H7 (cell line): Measurements from ENCODE around the gene SLC2A4RG. TPM values are rescaled to one million over a fixed set of nuclear protein-coding genes. Genes with fewer than 3 reads are reported as not detected.
A peak's percentile ranks its signal among the peaks of the same experiment; 100 is the strongest.

Source experiments
- DNase-seq: peaks from one replicate; pipeline ENCODE4 v3.0.0; 2012
- H3K27me3 ChIP-seq: 2 replicates; pipeline ENCODE4 v1.6.0; 2011; ENCODE audit warnings: mild to moderate bottlenecking, low read length; ENCODE audit not compliant: control insufficient read depth, insufficient read depth
- H3K36me3 ChIP-seq: replicated peaks from 2 replicates; pipeline ENCODE4 v1.5.1; 2011; ENCODE audit warnings: low read length; ENCODE audit not compliant: control insufficient read depth, insufficient read depth
- H3K4me3 ChIP-seq: 2 replicates; pipeline ENCODE4 v1.5.1; 2011; ENCODE audit warnings: low read depth, mild to moderate bottlenecking, control low read depth, low read length, moderate library complexity; ENCODE audit not compliant: insufficient read depth
- total RNA-seq: library from RNA; depleted of rRNA; stranded (reverse); fragments of >200 nt; shearing (Covaris generic); gene quantifications from 2 replicates; pipeline ENCODE4 v1.2.3, GENCODE V29; 2014

Gene SLC2A4RG
- total RNA-seq, 1 experiment from 2014 or later = 62.2 TPM

DNA sequence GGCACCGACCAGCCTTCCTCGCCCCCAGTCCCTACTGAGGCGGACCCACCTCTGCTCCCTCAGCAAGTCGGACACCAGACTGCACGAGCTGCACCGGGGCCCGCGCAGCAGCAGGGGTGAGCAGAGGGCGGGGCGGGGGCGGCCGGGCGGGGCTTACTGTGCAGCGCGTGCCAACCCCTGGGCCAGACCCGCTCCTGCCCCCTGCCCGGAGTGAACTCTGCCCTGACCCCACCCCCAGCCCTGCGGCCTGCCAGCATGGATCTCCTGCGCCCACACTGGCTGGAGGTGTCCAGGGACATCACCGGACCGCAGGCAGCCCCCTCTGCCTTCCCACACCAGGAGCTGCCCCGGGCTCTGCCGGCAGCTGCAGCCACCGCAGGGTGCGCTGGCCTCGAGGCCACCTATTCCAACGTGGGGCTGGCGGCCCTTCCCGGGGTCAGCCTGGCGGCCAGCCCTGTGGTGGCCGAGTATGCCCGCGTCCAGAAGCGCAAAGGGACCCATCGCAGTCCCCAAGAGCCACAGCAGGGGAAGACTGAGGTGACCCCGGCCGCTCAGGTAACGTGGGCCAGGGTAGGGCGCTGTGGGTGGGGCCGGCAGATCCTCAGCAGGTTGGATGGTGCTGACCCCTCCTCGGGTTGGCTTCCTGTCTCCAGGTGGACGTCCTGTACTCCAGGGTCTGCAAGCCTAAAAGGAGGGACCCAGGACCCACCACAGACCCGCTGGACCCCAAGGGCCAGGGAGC lies 1.5 kb upstream of the SLC2A4RG start:
- H3K36me3 ChIP-seq = peaks cover 2% of the 10 kb centered on the region; the same call in 1 of the 2 replicates
- 0 out of 2 replicates have a peak, but pooled peaks cover 2% of the 10 kb centered on the region for H3K27me3 ChIP-seq
- peak; percentile 76 for DNase-seq
- H3K4me3 ChIP-seq = peak overlapping the region; percentile 37

DNA sequence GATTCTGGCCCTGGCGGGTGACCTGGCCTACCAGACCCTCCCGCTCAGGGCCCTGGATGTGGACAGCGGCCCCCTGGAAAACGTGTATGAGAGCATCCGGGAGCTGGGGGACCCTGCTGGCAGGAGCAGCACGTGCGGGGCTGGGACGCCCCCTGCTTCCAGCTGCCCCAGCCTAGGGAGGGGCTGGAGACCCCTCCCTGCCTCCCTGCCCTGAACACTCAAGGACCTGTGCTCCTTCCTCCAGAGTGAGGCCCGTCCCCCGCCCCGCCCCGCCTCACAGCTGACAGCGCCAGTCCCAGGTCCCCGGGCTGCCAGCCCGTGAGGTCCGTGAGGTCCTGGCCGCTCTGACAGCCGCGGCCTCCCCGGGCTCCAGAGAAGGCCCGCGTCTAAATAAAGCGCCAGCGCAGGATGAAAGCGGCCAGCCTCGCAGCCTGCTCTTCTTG lies 868 bp upstream of the SLC2A4RG start:
- Histone ChIP-seq H3K27me3 (0 out of 2 replicates have a peak, but pooled peaks cover 2% of the 10 kb centered on the region), H3K4me3 (peak overlapping the region; percentile 53), H3K36me3 (peaks cover 2% of the 10 kb centered on the region; the same call in 1 of the 2 replicates)
- DNase-seq = no peak

- peak; percentile 97 for DNase-seq
- Histone ChIP-seq H3K27me3 (0 out of 2 replicates have a peak, but pooled peaks cover 2% of the 10 kb centered on the region), H3K4me3 (peak overlapping the region; percentile 75), H3K36me3 (no peaks in the 10 kb centered on the region; the same call in 1 of the 2 replicates)
Measured at GRCh38 chr20:63740070-63740626, 572 bp downstream of the SLC2A4RG start.

- Histone ChIP-seq H3K4me3 (peak overlapping the region; percentile 75), H3K27me3 (0 out of 2 replicates have a peak, but pooled peaks cover 2% of the 10 kb centered on the region), H3K36me3 (no peaks in the 10 kb centered on the region; the same call in 1 of the 2 replicates)
- DNase-seq = peak; percentile 96
Measured at GRCh38 chr20:63740627-63741353, 1.2 kb downstream of the SLC2A4RG start.

GRCh38 chr20:63741354-63741675 lies 1.7 kb downstream of the SLC2A4RG start:
- no peak for DNase-seq
- Histone ChIP-seq H3K27me3 (0 out of 2 replicates have a peak, but pooled peaks cover 2% of the 10 kb centered on the region), H3K36me3 (no peaks in the 10 kb centered on the region; the same call in 1 of the 2 replicates), H3K4me3 (no peak overlapping the region; the same call in 1 of the 2 replicates)

DNA sequence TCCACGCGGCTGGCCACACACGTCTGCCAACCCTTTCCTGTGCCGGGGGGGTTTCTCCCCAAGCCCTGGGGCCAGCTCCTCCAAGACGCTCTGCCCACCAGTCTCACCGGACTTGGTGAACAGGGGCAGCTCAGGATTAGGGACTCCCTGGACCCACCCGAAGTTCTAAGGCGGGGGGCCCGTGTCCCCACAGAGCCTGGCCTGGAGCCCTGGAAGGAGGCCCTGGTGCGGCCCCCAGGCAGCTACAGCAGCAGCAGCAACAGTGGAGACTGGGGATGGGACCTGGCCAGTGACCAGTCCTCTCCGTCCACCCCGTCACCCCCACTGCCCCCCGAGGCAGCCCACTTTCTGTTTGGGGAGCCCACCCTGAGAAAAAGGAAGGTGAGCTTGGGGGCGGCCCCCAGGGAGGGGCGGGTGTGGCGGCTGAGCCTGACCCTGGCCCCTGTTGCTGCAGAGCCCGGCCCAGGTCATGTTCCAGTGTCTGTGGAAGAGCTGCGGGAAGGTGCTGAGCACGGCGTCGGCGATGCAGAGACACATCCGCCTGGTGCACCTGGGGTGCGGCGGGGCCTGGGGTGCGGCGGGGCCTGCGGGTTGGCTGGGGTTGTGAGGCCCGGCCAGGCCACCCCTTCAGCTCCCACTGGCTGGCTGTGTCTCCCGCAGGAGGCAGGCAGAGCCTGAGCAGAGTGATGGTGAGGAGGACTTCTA lies 2.3 kb downstream of the SLC2A4RG start:
- Histone ChIP-seq H3K4me3 (no peak overlapping the region), H3K36me3 (peaks cover 1% of the 10 kb centered on the region; the same call in 1 of the 2 replicates), H3K27me3 (0 out of 2 replicates have a peak, but pooled peaks cover 2% of the 10 kb centered on the region)
- DNase-seq = peak; percentile 66

GRCh38 chr20:63742381-63743024 lies 2.9 kb downstream of the SLC2A4RG start:
- 0 out of 2 replicates have a peak, but pooled peaks cover 2% of the 10 kb centered on the region for H3K27me3 ChIP-seq
- peak; percentile 64 for DNase-seq
- H3K4me3 ChIP-seq = no peak overlapping the region
- peaks cover 1% of the 10 kb centered on the region; the same call in 1 of the 2 replicates for H3K36me3 ChIP-seq

DNA sequence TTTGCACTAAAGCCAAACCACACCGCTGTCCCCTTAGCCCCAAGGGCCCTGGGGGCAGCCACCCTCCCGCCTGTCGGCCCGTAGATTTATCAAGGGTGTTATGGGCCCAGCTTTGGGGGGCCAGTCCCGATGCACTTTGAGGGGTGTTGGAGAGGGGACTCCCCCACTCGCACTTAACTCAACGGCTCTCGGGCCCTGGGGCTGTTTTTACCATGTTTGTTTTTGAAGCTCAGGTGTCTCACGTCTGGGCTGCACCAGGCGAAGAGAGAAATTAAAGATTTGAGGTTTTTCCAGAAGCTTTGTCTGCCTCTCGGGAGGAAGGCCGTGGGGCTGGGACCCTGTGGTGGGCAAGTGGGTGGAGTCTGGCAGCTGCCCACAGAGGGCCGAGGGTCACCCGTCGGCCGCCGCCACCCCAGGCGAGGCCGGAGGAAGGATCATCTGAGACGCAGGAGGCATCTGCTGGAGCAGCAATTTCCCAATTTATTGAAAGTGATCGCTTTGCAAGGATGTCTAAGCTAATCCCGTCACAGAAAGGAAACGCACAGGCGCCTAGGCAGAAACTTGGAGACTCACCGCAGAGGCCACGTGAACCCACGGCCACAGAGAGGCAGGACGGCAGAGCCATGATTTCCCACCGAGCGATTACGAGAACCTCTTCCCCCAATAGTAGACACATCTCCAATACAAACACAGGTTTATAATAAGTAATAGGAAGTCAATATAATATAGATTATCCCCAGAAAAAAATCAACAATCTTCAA lies 3.8 kb downstream of the SLC2A4RG start:
- Histone ChIP-seq H3K4me3 (no peak overlapping the region), H3K36me3 (peaks cover 1% of the 10 kb centered on the region; the same call in 1 of the 2 replicates), H3K27me3 (0 out of 2 replicates have a peak, but pooled peaks cover under 1% of the 10 kb centered on the region)
- DNase-seq = peak; percentile 59

DNA sequence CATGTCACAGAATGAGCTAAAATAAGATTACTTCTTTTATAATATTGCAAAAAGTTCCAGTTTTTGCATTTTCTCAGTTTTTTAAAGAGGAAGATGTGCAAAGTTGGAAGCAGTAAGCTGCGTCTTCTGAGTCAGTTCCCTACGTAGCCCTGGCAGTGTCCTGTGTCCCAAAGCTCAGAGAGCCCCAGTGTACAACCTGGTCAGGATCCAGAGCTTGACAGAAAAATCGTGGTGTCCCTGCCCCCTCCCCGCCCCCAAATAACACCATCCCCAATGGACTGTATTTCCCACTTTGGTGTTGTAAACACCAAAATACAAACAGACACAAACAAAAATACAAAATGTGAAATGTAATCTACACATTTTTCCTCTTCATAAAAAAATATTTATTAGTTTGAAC lies 4.6 kb downstream of the SLC2A4RG start:
- no peak for DNase-seq
- no peak overlapping the region for H3K4me3 ChIP-seq
- H3K36me3 ChIP-seq = peaks cover 1% of the 10 kb centered on the region; the same call in 1 of the 2 replicates
- no peaks in the 10 kb centered on the region for H3K27me3 ChIP-seq

DNA sequence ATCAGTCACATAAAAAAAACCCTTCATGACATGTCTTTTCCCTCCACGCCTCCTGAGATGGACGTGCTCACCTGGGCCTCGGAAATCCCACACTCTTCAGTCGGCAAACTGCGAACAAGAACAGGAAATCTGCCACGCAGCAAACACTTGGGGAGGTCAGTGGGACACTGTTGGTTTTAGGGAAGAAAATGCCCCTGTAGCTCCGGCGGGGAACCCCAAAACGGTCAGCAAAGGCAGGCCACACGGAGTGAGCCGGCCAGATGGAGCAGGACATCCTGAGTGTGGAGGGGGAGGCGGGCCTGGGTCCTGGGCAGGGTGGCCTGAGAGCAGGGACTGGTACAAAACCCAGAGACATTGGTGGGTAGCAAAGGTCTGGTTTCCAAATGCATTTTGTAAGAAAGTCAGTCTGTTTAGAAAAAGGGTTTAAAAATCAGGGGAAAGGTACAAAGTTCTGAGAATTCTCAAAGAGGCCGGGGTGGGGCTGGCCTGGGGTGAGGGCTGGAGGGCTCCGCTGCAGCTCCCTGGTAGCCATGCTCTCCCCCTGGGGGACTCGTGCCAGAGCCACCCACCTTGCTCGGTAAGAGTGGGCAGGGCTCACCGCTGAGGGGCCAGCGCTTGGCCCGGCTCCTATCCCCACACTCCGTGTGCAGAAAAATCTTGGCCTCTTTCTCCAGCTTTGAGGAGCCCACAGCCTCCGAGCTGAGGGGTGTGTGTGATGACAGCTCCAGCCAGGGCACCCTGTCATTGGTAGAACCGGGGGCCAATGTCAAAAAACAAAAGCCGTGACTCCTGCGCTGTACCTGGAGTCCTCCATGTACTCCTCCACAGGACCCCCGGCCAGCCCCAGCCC lies 5.2 kb downstream of the SLC2A4RG start:
- H3K36me3 ChIP-seq = peaks cover 1% of the 10 kb centered on the region; the same call in 1 of the 2 replicates
- peak; percentile 64 for DNase-seq
- no peak overlapping the region for H3K4me3 ChIP-seq
- H3K27me3 ChIP-seq = no peaks in the 10 kb centered on the region

DNA sequence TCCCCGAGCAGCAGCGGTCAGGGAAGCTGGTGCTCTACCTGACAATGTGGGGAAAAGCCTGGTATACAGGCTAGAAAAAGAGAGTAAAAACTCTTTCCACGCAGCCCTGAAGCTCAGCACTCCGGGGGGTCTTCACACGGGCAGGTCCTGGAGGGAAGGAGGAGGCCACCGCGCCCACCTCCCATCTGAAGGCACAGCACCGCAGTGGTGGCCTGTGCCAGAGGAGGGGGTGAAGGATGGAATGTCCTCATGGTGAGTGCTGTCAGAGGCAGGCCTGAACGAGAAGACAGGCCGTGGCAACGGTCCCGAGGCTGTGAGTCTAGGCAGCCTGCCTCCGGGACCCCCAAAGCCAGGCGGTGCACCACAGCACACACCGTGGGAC lies 5.8 kb downstream of the SLC2A4RG start:
- Histone ChIP-seq H3K27me3 (no peaks in the 10 kb centered on the region), H3K36me3 (peaks cover 1% of the 10 kb centered on the region; the same call in 1 of the 2 replicates), H3K4me3 (no peak overlapping the region)
- peak; percentile 78 for DNase-seq

DNA sequence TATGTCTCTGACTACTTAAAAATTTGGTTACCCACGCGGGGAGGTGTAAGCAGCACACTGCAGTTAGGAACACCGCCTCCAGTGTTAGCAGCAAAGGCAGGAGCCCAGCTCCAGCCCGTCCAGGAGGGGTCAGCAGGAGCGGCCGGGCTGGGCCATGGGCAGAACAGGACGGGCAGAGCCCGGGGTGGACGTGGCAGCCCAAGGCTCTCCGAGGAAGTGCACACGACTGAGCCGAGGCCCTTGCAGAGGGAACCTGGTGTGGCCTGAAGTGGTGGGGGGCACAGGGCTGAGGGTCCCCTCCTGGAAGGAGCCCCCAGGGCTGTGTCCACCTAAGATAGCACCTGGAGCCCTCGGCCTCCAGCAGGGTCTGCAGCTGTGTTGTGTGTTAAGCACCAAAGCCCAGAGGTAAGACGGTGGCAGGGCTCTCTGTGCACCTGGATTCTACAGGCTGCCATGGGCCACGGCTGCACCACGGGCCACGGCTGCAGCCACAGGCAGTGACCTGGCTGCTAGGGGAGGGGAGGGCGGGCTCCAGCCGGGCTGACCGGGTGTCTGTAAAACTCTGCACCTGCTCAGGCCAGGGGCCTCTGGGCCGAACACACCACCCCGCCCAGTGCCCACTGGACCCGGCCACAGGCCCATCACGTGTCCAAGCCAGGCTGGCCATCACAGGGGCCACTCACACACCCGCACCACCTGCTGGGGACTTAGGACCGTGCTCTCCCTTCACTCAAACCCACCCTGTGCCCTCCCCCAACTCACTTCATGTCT lies 6.6 kb downstream of the SLC2A4RG start:
- peak; percentile 68 for DNase-seq
- peaks cover 1% of the 10 kb centered on the region; the same call in 1 of the 2 replicates for H3K36me3 ChIP-seq
- H3K27me3 ChIP-seq = no peaks in the 10 kb centered on the region
- H3K4me3 ChIP-seq = no peak overlapping the region
